Measurements from ENCODE around the gene DES. TPM values are rescaled to one million over a fixed set of nuclear protein-coding genes. Genes with fewer than 3 reads are reported as not detected.

DES gene
- total and polyA plus RNA-seq, 2 of the 4 experiments (the other 2 are of a cell fraction) = 4.3 to 4.9 TPM

DNA sequence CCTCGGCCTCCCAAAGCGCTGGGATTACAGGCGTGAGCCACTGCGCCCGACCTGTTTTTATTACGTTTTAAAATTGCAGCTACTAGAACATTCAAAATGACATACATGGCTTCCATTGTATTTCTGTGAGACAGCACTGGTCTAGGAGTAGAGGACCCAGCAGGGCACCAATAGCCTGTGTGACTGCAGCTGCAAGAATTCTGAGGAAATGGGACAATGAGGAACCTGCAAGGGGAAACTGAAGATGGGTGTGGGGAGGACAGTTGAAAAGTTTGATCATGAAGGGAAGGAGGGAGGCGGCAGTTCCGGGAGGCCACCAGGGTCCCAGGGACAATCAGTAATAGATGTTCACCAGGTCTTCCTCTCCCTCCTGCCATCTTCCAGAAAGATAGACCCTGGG lies 16.6 kb upstream of the DES start:
- Histone ChIP-seq H3K4me2 (ENCODE audit: low read depth, low read length) (no peak overlapping the region), H2AFZ (replicated peaks; ENCODE audit: low read length, poor library complexity) (no peak overlapping the region), H3K9me1 (ENCODE audit: insufficient read depth, low read length) (peaks cover 7% of the 10 kb centered on the region), H2AK9ac (replicated peaks; ENCODE audit: low read depth, low read length, poor library complexity) (no peak overlapping the region), H3K4ac (ENCODE audit: low read depth, low read length) (no peak overlapping the region), H3K56ac (ENCODE audit: extremely low read depth, insufficient read depth, low read length) (no peak overlapping the region), H2BK15ac (ENCODE audit: low read depth, low read length) (no peak overlapping the region), H4K5ac (ENCODE audit: low read depth, low read length) (no peak overlapping the region), H2BK5ac (ENCODE audit: low read depth, low read length, poor library complexity, severe bottlenecking) (no peak overlapping the region), H2BK20ac (ENCODE audit: low read depth, low read length) (no peak overlapping the region), H3K9ac (ENCODE audit: low read depth, low read length) (no peak overlapping the region), H2BK120ac (ENCODE audit: low read depth, low read length) (no peak overlapping the region), H3K4me1 (ENCODE audit: control insufficient read depth, insufficient read depth, low read length) (peaks cover 14% of the 10 kb centered on the region), H3K79me1 (ENCODE audit: low read depth in 1 of 2, low read length in 2 of 2) (no peaks in the 10 kb centered on the region), H3K27ac (ENCODE audit: insufficient read depth, low read length) (no peak overlapping the region), H3K36me3 (ENCODE audit: control insufficient read depth, insufficient read depth, low read length) (no peaks in the 10 kb centered on the region), H3K14ac (replicated peaks; ENCODE audit: low read depth, low read length) (no peak overlapping the region), H3K9me3 (ENCODE audit: control insufficient read depth, insufficient read depth, low read length) (no peaks in the 10 kb centered on the region), H3K4me3 (ENCODE audit: insufficient read depth, low read depth, low read length) (no peak overlapping the region), H4K91ac (ENCODE audit: insufficient read depth, low read depth, low read length) (no peak overlapping the region), H3K27me3 (ENCODE audit: control insufficient read depth, insufficient read depth, low read length) (no peaks in the 10 kb centered on the region; the same call in 1 of the 2 replicates), H3K18ac (ENCODE audit: low read depth, low read length) (no peak overlapping the region), H2AK5ac (ENCODE audit: low read depth, low read length) (no peak overlapping the region), H4K8ac (ENCODE audit: low read depth in 2 of 2, low read length in 2 of 2) (no peak overlapping the region), H3K23ac (ENCODE audit: low read depth, low read length) (no peak overlapping the region), H4K20me1 (ENCODE audit: insufficient read depth, low read length) (no peaks in the 10 kb centered on the region)
- BruUV-seq (replicated peaks) = no TSS peak
- DNase-seq (no peak), ATAC-seq (ENCODE audit: low read depth) (no peak)
- in situ Hi-C loops (cut with MboI; ENCODE audit: low sequenced_read_pairs) = loop anchor here (5.0 kb wide), 1 partner anchor 131 kb away; no protein-coding TSS in a partner anchor
- TF ChIP-seq ELK1 (IDR thresholded peaks at IDR 0.05; ENCODE audit: borderline replicate concordance, low read depth, low read length) (no peak), SMC3 (IDR thresholded peaks at IDR 0.05; ENCODE audit: low read depth, low read length) (no peak), MAZ (IDR thresholded peaks at IDR 0.05; ENCODE audit: borderline replicate concordance, low read depth, low read length) (no peak)
- ChIA-PET CTCF (interaction anchor here (1.2 to 4.0 kb wide), 4 partner anchors 9 to 129 kb away, joined by 4 to 36 read pairs (median 10); a partner anchor contains a TSS), POLR2A (ENCODE audit: unreplicated experiment) (no interaction called here)
- intact Hi-C loops (cut with micrococcal nuclease) = loop anchor here (2.0 kb wide), 1 partner anchor 51 kb away; no protein-coding TSS in a partner anchor
- WGBS, 2 experiments (ENCODE audit: extremely low coverage in 2 of 2, insufficient read length in 1 of 2) = no CpG with 5 or more reads among the region's 8 CpGs
- dilution Hi-C loops (cut with HindIII; ENCODE audit: low sequenced_read_pairs, unreplicated experiment) = no loop called here
